Vagina (tissue), 2 donors: ENCODE results near the gene PTPRCAP.

Experiments used
- CTCF ChIP-seq, 3 experiments: fragments of 450-650 bp in 2 of 3; fragments of 200-600 bp in 1 of 3; sonication (generic) in 1 of 3; IDR thresholded peaks; one replicate each; pipeline ENCODE4 v1.5.1; 2017 to 2019; ENCODE audit warnings: antibody characterized with exemption in 3 of 3, mild to moderate bottlenecking in 2 of 3, moderate library complexity in 2 of 3
- POLR2A ChIP-seq, 2 donors: fragments of 450-650 bp; IDR thresholded peaks; one replicate each; pipeline ENCODE4 v1.6.1; 2017; ENCODE audit warnings: antibody characterized with exemption in 2 of 2, mild to moderate bottlenecking in 2 of 2, moderate library complexity in 2 of 2

- TF ChIP-seq POLR2A (IDR thresholded peaks at IDR 0.05) (no peak), CTCF (IDR thresholded peaks at IDR 0.05) (no peak)
These were observed 44.0 kb downstream of the PTPRCAP start for GRCh38 chr11:67393437-67393836.
